ENCODE data around the gene HOXC5.
"Not testable (repeated sequence)": the region's sequence is repeated elsewhere in the genome, so short reads cannot be mapped to it uniquely, and the experiment has no call there.

The HOXC5 gene

DNA sequence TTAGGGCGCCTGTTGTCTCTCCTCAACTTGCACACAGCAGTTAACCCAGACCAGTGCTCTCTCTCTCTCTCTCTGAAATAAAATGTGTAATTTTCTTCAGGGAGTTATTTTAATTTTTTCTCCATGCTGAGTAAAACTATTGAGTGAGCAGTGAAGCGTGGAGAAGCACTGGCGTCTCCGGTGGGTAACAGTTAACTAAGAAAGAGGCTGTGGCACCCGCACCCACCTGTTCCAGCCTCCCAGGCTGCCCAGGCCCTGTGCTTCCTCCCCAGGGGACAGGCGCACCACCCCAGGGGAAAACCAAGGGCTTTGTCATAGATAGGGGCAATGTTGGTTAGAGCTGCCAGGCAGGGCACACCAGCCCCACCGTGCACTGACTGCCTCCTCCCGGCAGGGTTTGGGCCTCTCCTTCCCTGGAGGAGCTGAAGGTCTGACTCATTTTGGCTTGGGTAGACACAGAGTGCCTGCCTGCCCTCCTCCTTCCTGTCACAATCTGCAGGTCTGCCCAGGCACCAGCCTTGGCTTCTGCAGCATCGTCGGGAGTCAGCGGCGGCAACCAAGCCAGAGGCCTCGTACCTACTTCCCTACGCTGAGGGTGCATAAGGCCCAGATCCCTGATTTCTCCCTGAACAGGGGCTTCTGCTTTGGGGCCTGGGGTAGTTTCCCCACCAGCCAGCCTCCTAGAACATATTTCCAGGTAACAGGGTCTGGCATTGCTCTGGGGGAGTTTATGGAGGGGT, 3.9 kb downstream of the HOXC5 start:
- Histone ChIP-seq H3K9me3 (ENCODE audit: control insufficient read depth, insufficient read depth, low read length) (no peaks in the 10 kb centered on the region), H3K4me1 (ENCODE audit: insufficient read depth, low read length) (no peaks in the 10 kb centered on the region; the same call in 1 of the 2 replicates)

DNA sequence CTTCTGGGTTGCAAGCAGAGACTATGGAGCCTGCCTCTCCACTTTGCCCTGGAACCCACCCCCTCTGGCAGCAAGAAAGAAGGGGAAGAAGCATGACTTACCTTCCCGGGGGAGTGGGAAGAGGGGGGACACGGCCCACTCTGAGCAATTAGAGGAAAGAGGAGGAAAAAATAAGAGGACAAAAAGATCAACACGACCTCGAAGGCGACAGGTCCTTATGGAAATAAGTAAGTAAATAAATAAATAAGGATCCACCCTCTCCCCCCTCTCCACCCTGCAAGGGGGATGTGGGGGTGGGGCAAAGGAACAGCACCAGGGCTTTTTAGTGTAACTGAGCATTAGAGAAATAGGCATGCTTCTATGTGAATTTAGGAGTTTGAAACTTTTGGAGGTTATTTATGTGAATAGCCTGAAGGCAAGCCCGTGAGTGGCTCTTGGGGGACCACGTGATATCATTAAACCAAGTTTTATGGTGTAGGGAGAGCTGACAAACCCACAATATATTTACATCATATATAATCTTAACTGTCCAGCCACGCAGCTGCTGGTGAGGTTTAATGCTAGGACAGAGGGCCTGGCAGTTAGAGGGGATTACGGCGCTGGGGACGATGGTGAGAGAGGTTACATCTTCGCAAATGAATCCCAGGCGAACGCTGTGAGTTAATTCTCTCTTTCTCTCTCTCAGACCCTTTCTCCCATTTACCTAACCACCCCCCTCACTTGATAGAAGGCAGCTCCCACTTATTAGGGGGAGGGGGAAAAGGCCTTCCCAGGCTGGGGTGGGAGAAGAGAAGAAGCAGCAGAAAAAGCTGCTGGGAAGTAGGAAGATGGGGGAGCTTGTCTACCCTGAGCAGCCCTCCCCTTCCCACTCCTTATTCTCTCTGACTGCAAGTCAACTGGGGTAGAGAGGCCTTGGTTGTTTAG, 4.8 kb downstream of the HOXC5 start:
- Histone ChIP-seq H3K4me1 (ENCODE audit: insufficient read depth, low read length) (no peaks in the 10 kb centered on the region; the same call in 1 of the 2 replicates), H3K9me3 (ENCODE audit: control insufficient read depth, insufficient read depth, low read length) (no peaks in the 10 kb centered on the region), H3K36me3 (ENCODE audit: insufficient read depth, low read length) (no peaks in the 10 kb centered on the region), H3K9ac (ENCODE audit: low read depth, low read length) (no peak overlapping the region)

More for the DNA sequence above, 3.9 kb downstream of the HOXC5 start:
- Histone ChIP-seq H3K36me3 (ENCODE audit: insufficient read depth, low read length) (no peaks in the 10 kb centered on the region), H3K9ac (ENCODE audit: low read depth, low read length) (no peak overlapping the region)

DNA sequence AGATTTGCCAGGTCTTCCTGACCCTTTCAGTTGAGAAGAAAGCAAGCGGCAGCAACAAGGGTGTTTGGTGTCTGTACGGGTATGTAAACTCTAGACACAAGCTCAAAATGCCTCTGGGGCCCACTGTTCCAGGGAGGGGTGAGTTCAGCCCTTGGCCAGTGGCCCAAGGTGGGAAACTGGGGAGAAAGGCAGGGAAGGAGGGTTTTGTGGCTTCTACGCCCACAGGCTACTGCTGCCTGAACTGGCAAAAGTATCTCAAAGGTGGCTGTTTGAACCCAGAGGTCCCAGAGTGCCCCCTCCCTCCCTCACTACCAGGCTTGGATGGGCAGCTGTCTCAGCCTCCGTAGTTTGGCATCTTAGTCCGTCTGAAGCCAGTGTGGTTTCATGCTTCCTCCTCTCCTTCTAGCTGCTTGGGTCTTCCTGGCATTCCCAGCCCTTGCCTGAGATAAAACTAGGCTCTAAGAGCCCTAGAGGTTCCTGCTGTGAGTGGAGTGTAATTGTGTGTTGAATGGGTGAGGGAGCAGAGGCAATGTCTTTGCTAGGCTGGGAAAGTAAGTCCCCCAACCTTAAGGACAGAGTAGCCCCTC, 5.5 kb downstream of the HOXC5 start:
- H3K9me3 ChIP-seq (ENCODE audit: control insufficient read depth, insufficient read depth, low read length) = no peaks in the 10 kb centered on the region
- H3K36me3 ChIP-seq (ENCODE audit: insufficient read depth, low read length) = no peaks in the 10 kb centered on the region
- no peak overlapping the region for H3K9ac ChIP-seq (ENCODE audit: low read depth, low read length)
- no peaks in the 10 kb centered on the region; the same call in 1 of the 2 replicates for H3K4me1 ChIP-seq (ENCODE audit: insufficient read depth, low read length)

DNA sequence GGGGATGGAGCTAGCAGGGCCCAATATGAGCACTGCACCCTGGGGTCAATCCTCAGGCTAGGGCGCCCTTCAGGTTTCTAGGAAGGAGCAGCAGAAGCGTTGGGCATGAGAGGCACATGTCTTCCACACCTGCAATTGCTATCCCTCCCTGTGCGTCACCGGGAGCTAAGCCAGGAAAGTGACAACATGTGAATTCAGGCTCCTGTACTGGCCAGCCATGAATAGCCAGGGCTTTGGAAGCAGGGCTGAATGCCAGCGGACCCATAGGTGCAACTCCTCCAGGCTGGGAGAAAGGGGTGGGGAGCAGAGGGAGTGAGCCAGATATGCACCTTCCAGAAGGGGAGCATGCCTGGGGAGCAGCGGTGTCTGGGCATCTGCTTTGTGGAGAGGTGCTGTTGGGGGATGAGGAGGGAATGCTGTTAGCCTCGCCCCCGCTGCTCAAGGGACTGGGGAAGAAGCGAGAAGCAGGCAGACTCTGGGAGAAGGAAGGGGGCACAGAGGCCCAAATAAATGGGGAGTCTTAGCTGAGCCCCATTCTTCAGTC, 6.1 kb downstream of the HOXC5 start:
- no peaks in the 10 kb centered on the region for H3K4me1 ChIP-seq (ENCODE audit: insufficient read depth, low read length)
- no peaks in the 10 kb centered on the region for H3K36me3 ChIP-seq (ENCODE audit: insufficient read depth, low read length)
- H3K9me3 ChIP-seq (ENCODE audit: control insufficient read depth, insufficient read depth, low read length) = no peaks in the 10 kb centered on the region
- H3K9ac ChIP-seq (ENCODE audit: low read depth, low read length) = no peak overlapping the region

DNA sequence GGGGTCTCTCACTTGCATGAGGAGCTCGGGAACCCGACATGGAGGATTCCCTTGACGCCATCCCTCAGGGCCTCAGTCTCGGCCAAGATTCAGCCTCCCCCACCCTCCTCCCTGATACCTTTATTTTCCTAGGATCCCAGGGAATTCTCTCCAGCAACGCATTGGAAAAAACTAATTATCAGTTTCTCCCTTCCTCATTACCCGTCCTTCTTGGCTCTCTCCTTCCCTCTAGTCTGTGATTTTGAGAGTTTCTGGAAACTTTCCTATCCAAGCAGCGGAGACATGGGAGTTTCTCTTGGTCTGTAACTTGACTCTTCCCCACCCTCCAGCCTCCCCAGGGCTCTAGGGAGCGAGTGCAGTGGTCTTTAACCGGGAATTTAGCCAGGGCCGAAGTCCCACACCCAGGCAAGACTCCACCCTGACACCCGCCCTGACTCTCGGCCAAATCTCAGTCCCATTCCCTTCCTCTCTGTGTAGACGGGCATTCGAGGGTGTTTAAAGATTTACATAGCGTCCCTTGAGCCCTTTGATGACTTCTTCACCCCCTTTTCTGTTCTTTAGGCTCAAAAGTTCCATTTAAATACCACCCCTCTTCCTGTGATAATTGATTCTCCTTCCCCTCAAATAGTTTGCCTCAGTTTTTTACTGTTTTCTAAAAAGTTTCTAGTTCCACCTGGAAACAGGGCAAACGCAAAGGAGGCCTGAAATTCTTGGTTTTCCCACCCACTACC, 6.7 kb downstream of the HOXC5 start:
- H3K36me3 ChIP-seq (ENCODE audit: insufficient read depth, low read length) = no peaks in the 10 kb centered on the region
- no peaks in the 10 kb centered on the region for H3K4me1 ChIP-seq (ENCODE audit: insufficient read depth, low read length)
- H3K9ac ChIP-seq (ENCODE audit: low read depth, low read length) = no peak overlapping the region
- H3K9me3 ChIP-seq (ENCODE audit: control insufficient read depth, insufficient read depth, low read length) = no peaks in the 10 kb centered on the region

DNA sequence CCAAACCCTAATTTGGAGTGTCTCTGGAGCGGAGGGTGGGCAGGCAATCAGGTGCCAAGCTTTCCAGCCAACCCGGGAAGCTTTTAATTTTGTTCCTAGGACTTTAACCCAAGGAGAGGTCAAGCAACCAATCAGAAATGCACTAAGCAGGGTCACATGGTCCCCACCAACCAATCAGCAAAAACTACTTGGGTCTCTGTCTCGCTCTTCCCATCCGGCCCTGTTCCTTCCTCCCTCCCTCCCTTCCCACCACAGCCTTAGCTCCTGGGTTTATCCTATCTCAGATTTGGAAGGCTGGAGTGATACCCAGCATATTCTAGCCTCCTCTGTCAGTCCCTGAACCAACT, 7.3 kb downstream of the HOXC5 start:
- H3K36me3 ChIP-seq (ENCODE audit: insufficient read depth, low read length) = no peaks in the 10 kb centered on the region
- H3K9ac ChIP-seq (ENCODE audit: low read depth, low read length) = no peak overlapping the region
- H3K9me3 ChIP-seq (ENCODE audit: control insufficient read depth, insufficient read depth, low read length) = no peaks in the 10 kb centered on the region
- H3K4me1 ChIP-seq (ENCODE audit: insufficient read depth, low read length) = no peaks in the 10 kb centered on the region

DNA sequence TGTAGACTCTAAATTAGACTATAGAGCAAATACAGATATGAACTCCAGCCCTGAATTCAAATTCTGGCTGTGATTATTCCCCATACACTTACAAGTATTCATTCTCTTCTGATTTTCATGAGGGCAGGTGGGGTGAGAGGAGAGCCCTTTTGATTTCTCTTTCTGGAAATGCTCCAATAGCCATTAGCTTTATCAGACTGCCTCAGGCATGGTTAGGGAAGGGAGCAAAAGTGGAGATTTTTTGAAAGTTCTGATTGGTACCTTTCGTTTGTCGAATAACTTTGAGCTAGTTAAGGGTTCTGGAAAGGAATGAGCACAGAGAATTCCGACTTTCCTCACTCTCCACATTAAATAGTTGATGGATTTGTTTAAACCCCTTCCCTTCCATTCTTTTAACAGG, 7.8 kb downstream of the HOXC5 start:
- H3K36me3 ChIP-seq (ENCODE audit: insufficient read depth, low read length) = no peaks in the 10 kb centered on the region
- H3K9ac ChIP-seq (ENCODE audit: low read depth, low read length) = no peak overlapping the region
- no peaks in the 10 kb centered on the region for H3K9me3 ChIP-seq (ENCODE audit: control insufficient read depth, insufficient read depth, low read length)
- H3K4me1 ChIP-seq (ENCODE audit: insufficient read depth, low read length) = no peaks in the 10 kb centered on the region

DNA sequence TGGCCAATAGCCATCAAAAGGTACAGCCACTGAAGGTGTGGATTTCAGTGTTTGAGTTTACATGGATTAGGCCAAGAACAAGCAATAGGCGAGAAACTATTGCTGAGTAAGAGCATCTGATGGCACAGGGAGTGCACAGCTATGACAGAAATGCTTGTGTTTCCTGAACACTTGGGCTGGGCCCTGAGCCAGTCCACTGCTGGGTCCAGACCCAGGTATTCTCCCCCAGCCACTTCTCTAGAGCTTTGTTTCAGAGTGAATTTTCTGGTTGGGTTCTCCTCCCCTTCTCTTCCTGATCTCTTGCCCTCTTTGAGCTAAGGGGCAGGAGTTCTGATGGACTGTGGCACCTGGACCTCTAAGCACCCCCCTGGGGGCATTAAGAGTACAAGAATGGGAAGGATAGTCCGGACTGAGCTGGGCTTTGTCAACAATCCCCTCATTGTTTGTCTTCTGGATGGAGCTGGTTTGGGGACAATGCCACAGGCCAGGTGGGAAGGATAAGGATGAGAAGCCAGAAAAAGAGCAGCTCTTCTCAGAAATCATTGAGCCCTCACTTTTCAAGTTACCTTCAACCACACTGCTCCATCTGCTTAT, 8.3 kb downstream of the HOXC5 start:
- Histone ChIP-seq H3K36me3 (ENCODE audit: insufficient read depth, low read length) (no peaks in the 10 kb centered on the region), H3K9ac (ENCODE audit: low read depth, low read length) (no peak overlapping the region), H3K9me3 (ENCODE audit: control insufficient read depth, insufficient read depth, low read length) (no peaks in the 10 kb centered on the region), H3K4me1 (ENCODE audit: insufficient read depth, low read length) (no peaks in the 10 kb centered on the region)

DNA sequence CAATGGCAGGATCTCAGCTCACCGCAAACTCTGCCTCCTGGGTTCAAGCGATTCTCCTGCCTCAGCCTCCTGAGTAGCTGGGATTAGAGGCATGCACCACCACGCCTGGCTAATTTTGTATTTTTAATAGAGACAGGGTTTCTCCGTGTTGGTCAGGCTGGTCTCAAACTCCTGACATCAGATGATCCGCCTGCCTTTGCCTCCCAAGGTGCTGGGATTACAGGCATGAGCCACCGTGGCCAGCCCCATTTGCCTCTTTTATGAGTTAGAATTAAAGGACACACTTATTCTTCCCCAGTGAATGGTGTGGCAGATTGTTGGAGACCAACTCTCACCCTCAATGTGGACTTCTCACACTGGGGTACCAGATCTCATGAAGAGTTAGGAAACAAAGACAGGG, 9.2 kb downstream of the HOXC5 start:
- H3K4me1 ChIP-seq (ENCODE audit: insufficient read depth, low read length); H3K9ac ChIP-seq (ENCODE audit: low read depth, low read length); H3K36me3 ChIP-seq (ENCODE audit: insufficient read depth, low read length); H3K9me3 ChIP-seq (ENCODE audit: control insufficient read depth, insufficient read depth, low read length): not testable (repeated sequence)

DNA sequence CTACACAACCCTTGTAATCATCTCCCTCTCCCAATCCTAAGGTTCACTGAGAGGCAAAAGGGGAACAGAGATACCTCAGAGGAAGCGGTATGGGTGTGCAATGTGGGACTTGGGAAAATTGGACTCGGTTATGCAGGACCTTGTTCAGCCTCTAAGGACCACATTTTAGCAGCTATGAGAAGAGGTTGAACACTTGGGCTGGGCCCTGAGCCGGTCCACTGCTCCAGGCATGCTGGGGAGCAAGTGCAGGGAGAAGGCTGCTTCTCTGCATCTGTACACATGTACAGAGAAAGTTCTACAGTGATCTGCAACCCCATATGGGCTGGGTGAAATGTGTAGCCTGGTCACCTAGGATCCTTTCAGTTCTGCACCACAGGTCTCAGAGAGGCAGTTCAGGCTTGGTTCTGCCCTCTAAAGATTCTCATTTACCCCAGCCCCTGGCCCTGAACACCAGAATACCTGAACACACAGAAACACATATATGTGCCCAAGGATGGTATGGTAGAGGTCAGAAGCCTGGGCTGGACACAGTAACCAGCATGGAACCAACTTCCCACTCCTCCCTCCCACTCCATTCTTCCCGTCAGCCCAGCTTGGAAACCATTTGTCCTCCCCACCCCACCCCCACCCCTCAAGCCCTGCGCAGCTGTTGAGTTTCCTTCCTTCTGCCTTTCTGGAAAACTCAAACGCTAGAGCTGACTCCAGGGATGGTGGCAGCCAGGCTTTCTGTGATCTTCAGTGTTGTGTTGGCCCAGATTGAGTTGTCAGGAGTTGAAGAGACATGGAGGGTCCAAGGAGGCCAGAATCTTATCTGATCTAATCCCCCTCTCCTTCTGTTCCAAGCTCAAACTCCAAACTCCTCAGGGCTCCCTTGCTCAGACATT, 10.4 kb downstream of the HOXC5 start:
- no peak overlapping the region for H3K9ac ChIP-seq (ENCODE audit: low read depth, low read length)
- H3K9me3 ChIP-seq (ENCODE audit: control insufficient read depth, insufficient read depth, low read length) = no peaks in the 10 kb centered on the region
- no peaks in the 10 kb centered on the region for H3K36me3 ChIP-seq (ENCODE audit: insufficient read depth, low read length)
- no peaks in the 10 kb centered on the region; the same call in 1 of the 2 replicates for H3K4me1 ChIP-seq (ENCODE audit: insufficient read depth, low read length)

DNA sequence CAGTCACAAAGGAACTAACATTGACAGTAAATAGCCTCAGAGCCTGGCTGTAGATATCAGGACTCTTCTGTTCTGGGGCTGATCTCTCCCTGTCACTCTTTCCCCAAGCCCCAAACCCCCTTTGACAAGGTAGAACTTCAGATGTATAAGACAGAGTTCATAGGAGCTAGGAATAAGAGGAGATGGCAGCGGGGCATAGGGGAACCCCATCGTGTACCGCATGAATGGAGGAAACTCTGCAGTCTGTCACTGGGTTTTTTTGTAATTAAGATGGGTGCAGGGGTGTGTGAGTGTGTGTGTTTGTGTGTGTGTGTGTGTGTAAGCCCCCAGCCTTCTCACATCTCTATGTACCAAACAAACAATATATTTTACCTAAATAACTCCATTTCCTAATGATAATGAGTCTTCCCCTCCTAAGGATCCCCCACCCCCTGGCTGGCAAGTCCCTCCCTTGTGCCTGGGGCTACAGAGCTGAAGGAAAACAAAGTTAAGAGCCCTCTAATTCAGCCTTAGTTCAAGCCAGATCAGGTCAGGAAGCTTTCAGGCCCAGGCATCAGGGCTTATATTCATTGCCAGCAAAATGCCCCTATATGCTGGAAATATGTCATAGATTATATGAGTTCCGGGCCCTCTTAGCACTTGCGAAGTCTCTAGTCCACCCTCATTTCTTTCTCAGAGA, 11.7 kb downstream of the HOXC5 start:
- Histone ChIP-seq H3K36me3 (ENCODE audit: insufficient read depth, low read length) (no peaks in the 10 kb centered on the region), H3K9ac (ENCODE audit: low read depth, low read length) (no peak overlapping the region), H3K9me3 (ENCODE audit: control insufficient read depth, insufficient read depth, low read length) (no peaks in the 10 kb centered on the region), H3K4me1 (ENCODE audit: insufficient read depth, low read length) (no peaks in the 10 kb centered on the region; the same call in 1 of the 2 replicates)

DNA sequence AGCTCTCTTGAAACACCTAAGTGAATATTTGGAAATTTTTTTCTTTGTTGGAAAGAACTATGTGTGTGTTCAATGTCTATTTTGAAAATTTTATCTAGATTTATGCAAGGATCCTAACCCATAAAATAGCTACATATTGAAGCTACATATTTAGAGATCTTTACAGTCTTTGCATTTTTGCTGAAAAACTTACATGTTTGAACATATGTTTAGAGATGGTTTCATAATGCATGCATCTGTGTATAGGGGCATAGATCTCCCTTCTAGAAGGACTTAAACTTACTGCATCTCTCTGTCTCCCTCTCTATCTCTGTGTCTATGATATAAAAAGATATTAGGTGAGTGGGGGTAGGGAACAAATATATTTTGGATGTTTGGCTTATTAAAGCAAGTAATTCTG, 12.6 kb downstream of the HOXC5 start:
- Histone ChIP-seq H3K9ac (ENCODE audit: low read depth, low read length) (no peak overlapping the region), H3K36me3 (ENCODE audit: insufficient read depth, low read length) (no peaks in the 10 kb centered on the region), H3K4me1 (ENCODE audit: insufficient read depth, low read length) (no peaks in the 10 kb centered on the region; the same call in 1 of the 2 replicates), H3K9me3 (ENCODE audit: control insufficient read depth, insufficient read depth, low read length) (no peaks in the 10 kb centered on the region)
